Nephron progenitor cell (in vitro differentiated cells): Measurements from ENCODE around the gene LRCOL1.
A peak's percentile ranks its signal among the peaks of the same experiment; 100 is the strongest.

Experiments used
- DNase-seq: peaks from one replicate; pipeline ENCODE4 v3.0.0; 2021
- H3K27ac Mint-ChIP-seq: 2 replicates; pipeline ENCODE4 v1.8.0; 2021; ENCODE audit warnings: mild to moderate bottlenecking, moderate library complexity, mixed read lengths
- H3K27me3 Mint-ChIP-seq: 2 replicates; pipeline ENCODE4 v1.8.0; 2021; ENCODE audit warnings: mild to moderate bottlenecking, low read depth, mixed read lengths; ENCODE audit not compliant: poor library complexity
- H3K36me3 Mint-ChIP-seq: 2 replicates; pipeline ENCODE4 v1.8.0; 2021; ENCODE audit warnings: low read depth, mixed read lengths
- H3K4me1 Mint-ChIP-seq: 2 replicates; pipeline ENCODE4 v1.8.0; 2021; ENCODE audit warnings: mixed read lengths
- H3K4me3 Mint-ChIP-seq: 2 replicates; pipeline ENCODE4 v1.8.0; 2021; ENCODE audit warnings: mild to moderate bottlenecking, moderate library complexity, mixed read lengths
- H3K9me3 Mint-ChIP-seq: 2 replicates; pipeline ENCODE4 v1.8.0; 2021; ENCODE audit warnings: mild to moderate bottlenecking, moderate library complexity, mixed read lengths
- TF ChIP-seq, protein P1 (sequence below): fragments of 200-600 bp; sonication (generic); IDR thresholded peaks from 2 replicates; pipeline ENCODE4 v1.5.0; 2021; ENCODE audit warnings: antibody characterized with exemption

Gene LRCOL1

DNA sequence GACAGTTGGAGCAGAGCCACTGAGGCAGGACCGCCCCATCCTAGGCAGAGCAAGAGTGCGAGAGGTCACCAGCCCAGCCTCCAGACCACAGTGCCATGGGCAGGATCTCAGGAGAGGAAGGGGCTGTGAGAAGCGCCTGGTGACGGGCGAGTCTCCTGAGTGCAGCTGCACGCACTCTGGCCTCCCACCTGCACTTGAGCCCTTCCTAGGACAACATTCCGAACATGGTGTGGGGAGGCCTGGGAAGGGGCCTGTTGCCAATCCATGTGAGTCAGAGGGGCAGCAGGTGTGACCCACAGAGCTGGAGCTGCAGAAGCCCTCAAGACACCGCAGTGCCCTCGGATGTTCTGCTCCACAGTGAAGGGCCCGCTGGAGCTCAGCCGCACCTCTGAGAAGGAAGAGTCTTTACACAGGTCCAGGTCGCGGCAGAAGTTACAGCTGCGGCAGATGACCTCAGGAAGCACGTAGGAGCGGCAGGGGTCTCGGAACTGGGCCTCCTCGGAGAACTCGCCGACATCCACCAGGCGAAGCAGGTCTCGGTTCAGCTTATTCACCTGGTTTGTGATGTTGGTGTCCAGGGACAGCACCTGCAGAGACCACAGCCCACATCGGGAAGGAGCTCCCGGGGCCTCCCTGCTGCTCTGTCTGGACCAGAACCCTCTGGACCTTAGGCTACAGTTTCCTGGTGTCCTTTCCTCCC is 15.5 kb upstream of the LRCOL1 start:
- peaks cover 40% of the 10 kb centered on the region for H3K36me3 Mint-ChIP-seq
- peaks cover 31% of the 10 kb centered on the region for H3K4me1 Mint-ChIP-seq
- H3K27me3 Mint-ChIP-seq = peaks cover 7% of the 10 kb centered on the region
- DNase-seq = no peak
- TF ChIP-seq, protein P1, sequence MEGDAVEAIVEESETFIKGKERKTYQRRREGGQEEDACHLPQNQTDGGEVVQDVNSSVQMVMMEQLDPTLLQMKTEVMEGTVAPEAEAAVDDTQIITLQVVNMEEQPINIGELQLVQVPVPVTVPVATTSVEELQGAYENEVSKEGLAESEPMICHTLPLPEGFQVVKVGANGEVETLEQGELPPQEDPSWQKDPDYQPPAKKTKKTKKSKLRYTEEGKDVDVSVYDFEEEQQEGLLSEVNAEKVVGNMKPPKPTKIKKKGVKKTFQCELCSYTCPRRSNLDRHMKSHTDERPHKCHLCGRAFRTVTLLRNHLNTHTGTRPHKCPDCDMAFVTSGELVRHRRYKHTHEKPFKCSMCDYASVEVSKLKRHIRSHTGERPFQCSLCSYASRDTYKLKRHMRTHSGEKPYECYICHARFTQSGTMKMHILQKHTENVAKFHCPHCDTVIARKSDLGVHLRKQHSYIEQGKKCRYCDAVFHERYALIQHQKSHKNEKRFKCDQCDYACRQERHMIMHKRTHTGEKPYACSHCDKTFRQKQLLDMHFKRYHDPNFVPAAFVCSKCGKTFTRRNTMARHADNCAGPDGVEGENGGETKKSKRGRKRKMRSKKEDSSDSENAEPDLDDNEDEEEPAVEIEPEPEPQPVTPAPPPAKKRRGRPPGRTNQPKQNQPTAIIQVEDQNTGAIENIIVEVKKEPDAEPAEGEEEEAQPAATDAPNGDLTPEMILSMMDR = no peak
- H3K4me3 Mint-ChIP-seq = no peak overlapping the region
- H3K9me3 Mint-ChIP-seq = no peaks in the 10 kb centered on the region
- no peak overlapping the region for H3K27ac Mint-ChIP-seq

DNA sequence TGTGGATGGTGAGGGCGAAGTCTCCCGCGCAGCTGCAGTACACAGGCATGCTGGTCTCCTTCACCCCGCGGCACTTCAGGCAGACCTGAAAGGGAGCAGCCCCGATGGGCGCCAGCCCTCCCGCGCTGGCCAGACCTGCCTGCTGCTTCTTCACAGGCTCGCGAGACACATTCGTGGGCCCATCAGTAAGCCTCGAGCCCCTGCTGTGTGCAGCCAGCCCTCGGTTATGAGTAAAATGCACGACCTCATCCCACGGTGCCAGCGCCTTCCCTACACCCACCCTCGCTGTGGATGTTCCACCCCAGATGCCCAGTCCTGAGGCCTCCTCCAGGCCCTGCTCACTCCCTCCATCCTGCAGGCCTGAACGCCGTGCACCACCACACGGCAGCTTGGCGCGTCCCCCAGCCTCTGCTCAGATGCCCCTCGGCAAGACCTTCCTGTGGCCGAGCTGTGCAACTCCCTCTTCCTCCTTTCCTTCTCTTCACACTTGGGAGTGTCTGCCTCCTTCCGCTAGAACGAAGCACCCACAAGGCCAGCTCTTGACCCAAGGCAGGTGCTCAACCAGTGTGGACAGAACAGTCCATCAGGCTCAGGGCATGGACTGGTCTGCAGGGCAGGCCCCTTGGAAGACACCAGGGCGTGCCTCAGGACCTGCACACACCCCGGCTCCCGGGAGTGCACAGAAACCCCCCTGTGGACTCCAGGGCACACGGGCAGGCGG is 14.7 kb upstream of the LRCOL1 start:
- peaks cover 15% of the 10 kb centered on the region for H3K27me3 Mint-ChIP-seq
- no peak for DNase-seq
- H3K4me3 Mint-ChIP-seq = peak overlapping the region; percentile 32
- peaks cover 32% of the 10 kb centered on the region for H3K36me3 Mint-ChIP-seq
- no peaks in the 10 kb centered on the region for H3K9me3 Mint-ChIP-seq
- peaks cover 30% of the 10 kb centered on the region for H3K4me1 Mint-ChIP-seq
- peak overlapping the region; percentile 80 for H3K27ac Mint-ChIP-seq
- TF ChIP-seq, protein P1 = no peak

DNA sequence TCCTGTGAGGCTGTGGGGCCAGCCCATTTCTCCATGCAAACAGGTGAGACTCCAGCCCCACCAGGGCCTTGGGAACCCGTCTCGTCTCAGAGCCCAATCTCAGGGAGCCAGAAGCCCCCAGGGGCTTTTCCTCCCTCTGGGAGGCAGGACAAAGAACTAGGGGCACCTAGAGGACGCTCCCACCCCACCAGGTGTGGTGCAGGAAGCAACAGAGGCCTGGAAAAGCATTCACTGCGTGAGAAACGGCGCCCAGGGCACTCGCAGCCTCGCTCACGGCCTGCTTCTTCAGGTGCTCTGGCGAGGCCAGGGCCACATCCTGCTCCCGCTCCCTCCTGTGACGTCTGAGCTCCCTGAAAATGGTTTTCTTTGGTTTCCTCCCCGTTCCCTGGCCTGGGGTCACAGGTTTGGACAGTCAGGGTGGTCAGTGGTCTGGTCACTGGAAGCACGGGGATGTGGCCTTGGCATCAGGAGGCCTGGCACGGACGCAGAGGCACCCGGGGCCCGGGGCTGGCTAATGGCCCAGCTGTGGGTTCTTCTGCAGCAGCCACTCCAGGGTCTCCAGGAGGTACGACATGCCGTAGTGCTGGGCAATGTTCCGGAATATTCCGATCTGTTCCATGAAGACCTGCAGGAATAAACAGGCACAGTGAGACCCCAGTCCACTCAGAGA is 13.9 kb upstream of the LRCOL1 start:
- H3K27me3 Mint-ChIP-seq = peaks cover 20% of the 10 kb centered on the region
- H3K36me3 Mint-ChIP-seq = peaks cover 24% of the 10 kb centered on the region
- no peaks in the 10 kb centered on the region for H3K9me3 Mint-ChIP-seq
- no peak for DNase-seq
- H3K27ac Mint-ChIP-seq = no peak overlapping the region
- peaks cover 30% of the 10 kb centered on the region for H3K4me1 Mint-ChIP-seq
- TF ChIP-seq, protein P1 = no peak
- no peak overlapping the region for H3K4me3 Mint-ChIP-seq

DNA sequence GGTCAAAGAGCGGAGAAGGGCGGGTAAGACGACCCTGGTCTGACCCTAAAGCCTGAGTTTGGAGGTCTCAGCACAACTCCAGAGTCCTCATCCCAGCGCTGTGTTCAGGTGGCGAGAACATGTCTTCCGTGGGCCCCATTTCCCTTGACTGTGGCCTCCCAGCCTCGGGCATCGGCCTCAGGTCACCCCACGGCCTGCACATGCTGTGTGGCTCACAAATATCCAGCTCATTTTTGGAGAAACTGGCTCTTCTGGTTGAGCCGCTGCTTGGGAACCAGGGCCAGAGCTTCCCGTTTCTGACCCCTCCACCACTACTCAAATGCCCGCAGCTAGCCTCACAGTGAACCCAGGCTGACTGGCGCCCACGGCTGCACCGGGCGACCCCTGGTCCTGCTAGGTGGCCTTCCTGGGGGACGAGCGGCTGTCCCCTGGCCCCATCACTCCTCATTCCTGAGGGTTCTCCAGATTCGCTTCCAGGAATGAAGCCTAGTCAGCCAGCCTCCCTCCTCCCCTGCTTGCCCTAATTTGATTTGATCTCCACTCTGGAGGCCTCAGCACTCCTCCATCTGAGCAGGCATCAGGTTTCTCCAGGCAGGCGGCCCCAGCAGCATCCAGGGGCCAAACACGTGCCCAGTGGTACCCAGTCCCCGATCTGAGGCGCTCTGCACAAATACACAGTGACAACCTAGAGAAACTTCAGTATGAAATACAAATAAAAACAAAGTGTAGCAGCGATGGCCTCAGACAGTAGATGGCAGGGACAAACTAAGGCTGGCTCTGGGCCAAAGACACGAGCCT is 12.9 kb upstream of the LRCOL1 start:
- H3K4me3 Mint-ChIP-seq = peak overlapping the region; percentile 62
- peaks cover 15% of the 10 kb centered on the region for H3K36me3 Mint-ChIP-seq
- no peaks in the 10 kb centered on the region for H3K9me3 Mint-ChIP-seq
- TF ChIP-seq, protein P1 = no peak
- H3K4me1 Mint-ChIP-seq = peaks cover 30% of the 10 kb centered on the region
- peak overlapping the region; percentile 80 for H3K27ac Mint-ChIP-seq
- H3K27me3 Mint-ChIP-seq = peaks cover 24% of the 10 kb centered on the region
- DNase-seq = no peak

DNA sequence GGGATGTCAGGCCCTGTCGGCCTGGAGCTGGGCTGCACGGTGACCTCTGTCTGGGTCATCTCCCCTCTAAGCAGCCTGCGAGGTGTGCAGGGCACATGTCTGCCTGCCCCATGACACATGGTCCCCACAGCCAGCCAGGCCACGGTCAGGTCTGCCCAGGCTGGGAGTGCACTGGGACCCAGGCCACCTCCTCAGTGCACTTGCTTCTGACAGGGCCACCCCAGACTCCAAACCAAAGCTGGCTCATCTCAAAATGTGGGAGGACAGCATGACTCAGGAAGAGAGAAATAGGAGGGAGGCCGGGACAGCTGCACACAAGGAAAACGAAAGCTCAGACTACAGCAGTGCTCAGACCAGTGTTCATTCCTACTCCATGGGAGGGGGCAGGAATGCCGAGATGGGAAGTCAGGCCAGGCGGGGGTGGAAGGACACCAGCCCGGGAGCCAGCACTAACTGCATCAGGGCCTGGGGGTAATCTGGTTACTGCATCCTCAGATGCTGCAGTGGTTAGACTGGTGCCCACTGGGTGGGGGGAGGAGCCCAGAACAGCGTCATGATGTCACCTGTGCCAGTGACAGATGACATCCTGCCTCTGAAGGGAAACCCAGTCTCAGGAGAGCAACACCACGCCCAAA is 12.2 kb upstream of the LRCOL1 start:
- Mint-ChIP-seq H3K4me3 (peak overlapping the region; percentile 62), H3K36me3 (peaks cover 18% of the 10 kb centered on the region), H3K9me3 (peaks cover 7% of the 10 kb centered on the region), H3K27me3 (peaks cover 31% of the 10 kb centered on the region), H3K27ac (peak overlapping the region; percentile 72), H3K4me1 (peaks cover 37% of the 10 kb centered on the region)
- no peak for DNase-seq
- TF ChIP-seq, protein P1 = no peak
